ENCODE measurements around the gene TRPM6. TPM values are rescaled to one million over a fixed set of nuclear protein-coding genes. Genes with fewer than 3 reads are reported as not detected.
A peak's percentile ranks its signal among the peaks of the same experiment; 100 is the strongest.

The TRPM6 gene
- total RNA-seq, 1 donor from 2014 or later, result 0.18 TPM

GRCh38 chr9:74838351-74838750 lies 49.4 kb downstream of the TRPM6 start:
- no peak for TF ChIP-seq CTCF (IDR thresholded peaks at IDR 0.05; ENCODE audit: unreplicated experiment)
- no peak for DNase-seq (ENCODE audit: low spot score in 2 of 2, unreplicated experiment in 2 of 2)
- no peaks in the 10 kb centered on the region for H3K4me1 Mint-ChIP-seq
- peaks cover 6% of the 10 kb centered on the region for H3K9me3 Mint-ChIP-seq
- H3K27me3 Mint-ChIP-seq (ENCODE audit: low read depth), result no peaks in the 10 kb centered on the region
- H3K36me3 Mint-ChIP-seq, result no peaks in the 10 kb centered on the region
- H3K27ac Mint-ChIP-seq, result peak overlapping the region; percentile 1
- H3K4me3 Mint-ChIP-seq, result no peak overlapping the region

GRCh38 chr9:74824654-74825053 lies 63.1 kb downstream of the TRPM6 start:
- H3K4me3 Mint-ChIP-seq, result no peak overlapping the region
- no peaks in the 10 kb centered on the region for H3K36me3 Mint-ChIP-seq
- DNase-seq (ENCODE audit: low spot score in 2 of 2, unreplicated experiment in 2 of 2), result no peak
- no peak for TF ChIP-seq CTCF (IDR thresholded peaks at IDR 0.05; ENCODE audit: unreplicated experiment)
- no peaks in the 10 kb centered on the region for H3K9me3 Mint-ChIP-seq
- H3K4me1 Mint-ChIP-seq, result peaks cover 3% of the 10 kb centered on the region
- peaks cover 9% of the 10 kb centered on the region for H3K27me3 Mint-ChIP-seq (ENCODE audit: low read depth)
- H3K27ac Mint-ChIP-seq, result peak overlapping the region; percentile 25

- Mint-ChIP-seq H3K36me3 (no peaks in the 10 kb centered on the region), H3K4me3 (no peak overlapping the region), H3K4me1 (peaks cover 3% of the 10 kb centered on the region), H3K27me3 (ENCODE audit: low read depth) (peaks cover 6% of the 10 kb centered on the region), H3K27ac (no peak overlapping the region), H3K9me3 (no peaks in the 10 kb centered on the region)
- TF ChIP-seq CTCF (IDR thresholded peaks at IDR 0.05; ENCODE audit: unreplicated experiment), result no peak
- no peak for DNase-seq (ENCODE audit: low spot score in 2 of 2, unreplicated experiment in 2 of 2)
Measured at GRCh38 chr9:74821636-74822035, 66.1 kb downstream of the TRPM6 start.

GRCh38 chr9:74817816-74818215 lies 69.9 kb downstream of the TRPM6 start:
- TF ChIP-seq CTCF (IDR thresholded peaks at IDR 0.05; ENCODE audit: unreplicated experiment), result no peak
- H3K9me3 Mint-ChIP-seq, result no peaks in the 10 kb centered on the region
- H3K4me1 Mint-ChIP-seq, result no peaks in the 10 kb centered on the region
- DNase-seq (ENCODE audit: low spot score in 2 of 2, unreplicated experiment in 2 of 2), result no peak
- peaks cover 8% of the 10 kb centered on the region for H3K27me3 Mint-ChIP-seq (ENCODE audit: low read depth)
- no peak overlapping the region for H3K27ac Mint-ChIP-seq
- no peak overlapping the region for H3K4me3 Mint-ChIP-seq
- no peaks in the 10 kb centered on the region for H3K36me3 Mint-ChIP-seq

- Mint-ChIP-seq H3K27ac (no peak overlapping the region), H3K36me3 (no peaks in the 10 kb centered on the region), H3K4me1 (no peaks in the 10 kb centered on the region), H3K4me3 (no peak overlapping the region), H3K27me3 (ENCODE audit: low read depth) (peaks cover 8% of the 10 kb centered on the region), H3K9me3 (no peaks in the 10 kb centered on the region)
- no peak for TF ChIP-seq CTCF (IDR thresholded peaks at IDR 0.05; ENCODE audit: unreplicated experiment)
- no peak for DNase-seq (ENCODE audit: low spot score in 2 of 2, unreplicated experiment in 2 of 2)
Measured at GRCh38 chr9:74817281-74817810, 70.4 kb downstream of the TRPM6 start.

GRCh38 chr9:74810200-74810599 lies 77.5 kb downstream of the TRPM6 start:
- H3K27me3 Mint-ChIP-seq (ENCODE audit: low read depth), result peaks cover 2% of the 10 kb centered on the region
- H3K27ac Mint-ChIP-seq, result no peak overlapping the region
- no peaks in the 10 kb centered on the region for H3K4me1 Mint-ChIP-seq
- no peaks in the 10 kb centered on the region for H3K9me3 Mint-ChIP-seq
- no peak for TF ChIP-seq CTCF (IDR thresholded peaks at IDR 0.05; ENCODE audit: unreplicated experiment)
- no peak overlapping the region for H3K4me3 Mint-ChIP-seq
- DNase-seq (ENCODE audit: low spot score in 2 of 2, unreplicated experiment in 2 of 2), result no peak
- no peaks in the 10 kb centered on the region for H3K36me3 Mint-ChIP-seq
